Caco-2 (cell line): ENCODE results near the gene SIPA1. TPM values are rescaled to one million over a fixed set of nuclear protein-coding genes. Genes with fewer than 3 reads are reported as not detected.
"Not testable (repeated sequence)": the region's sequence is repeated elsewhere in the genome, so short reads cannot be mapped to it uniquely, and the experiment has no call there.

ENCODE experiments used
- BruUV-seq: library from RNA; stranded (reverse); fragments of 400-500 nt; replicated peaks from 2 replicates; lab custom pipeline; 2021; lab: Mats Ljungman, UMichigan
- CTCF ChIA-PET: fragments of 300-600 bp; sonication (Branson Sonifier 250); formaldehyde crosslinking; loops from one replicate; lab custom pipeline; 2022; ENCODE audit warnings: antibody characterized with exemption; lab: Charles Lee
- POLR2A ChIA-PET: fragments of 300-600 bp; sonication (Branson Sonifier 250); formaldehyde crosslinking; loops from one replicate; lab custom pipeline; 2022; ENCODE audit warnings: antibody characterized with exemption; lab: Charles Lee
- DNase-seq, 2 experiments: peaks; one replicate each; pipeline versions ENCODE4 v3.0.0 to v3.0.0-alpha.2; 2020 to 2022
- H3K27me3 ChIP-seq: replicated peaks from 2 replicates; pipeline ENCODE4 v1.6.0; 2011; ENCODE audit warnings: low read length; ENCODE audit not compliant: control insufficient read depth, insufficient read depth
- H3K36me3 ChIP-seq: 2 replicates; pipeline ENCODE4 v1.5.1; 2011; ENCODE audit warnings: low read length; ENCODE audit not compliant: control insufficient read depth, insufficient read depth
- H3K4me1 ChIP-seq: fragments of 250-450 bp; sonication (Bioruptor Pico); 2 replicates; pipeline ENCODE4 v1.5.1; 2020; ENCODE audit warnings: mild to moderate bottlenecking
- H3K4me3 ChIP-seq: 2 replicates; pipeline ENCODE4 v1.5.1; 2011; ENCODE audit warnings: low read depth, mild to moderate bottlenecking, control low read depth, low read length
- H3K9me3 ChIP-seq: fragments of 250-450 bp; sonication (Bioruptor Pico); 2 replicates; pipeline ENCODE4 v1.5.1; 2020; ENCODE audit warnings: mild to moderate bottlenecking, moderate library complexity
- H3K27ac Mint-ChIP-seq: one replicate; pipeline ENCODE4 v1.8.0; 2022; ENCODE audit warnings: mixed read lengths; ENCODE audit not compliant: unreplicated experiment
- H3K27me3 Mint-ChIP-seq: one replicate; pipeline ENCODE4 v1.8.0; 2022; ENCODE audit warnings: mixed read lengths; ENCODE audit not compliant: insufficient read depth, unreplicated experiment
- H3K36me3 Mint-ChIP-seq: one replicate; pipeline ENCODE4 v1.8.0; 2022; ENCODE audit warnings: mild to moderate bottlenecking, mixed read lengths; ENCODE audit not compliant: insufficient read depth, unreplicated experiment
- H3K4me1 Mint-ChIP-seq: one replicate; pipeline ENCODE4 v1.8.0; 2022; ENCODE audit warnings: low read depth, mixed read lengths; ENCODE audit not compliant: unreplicated experiment
- H3K4me3 Mint-ChIP-seq: one replicate; pipeline ENCODE4 v1.8.0; 2022; ENCODE audit warnings: mild to moderate bottlenecking, moderate library complexity, mixed read lengths; ENCODE audit not compliant: unreplicated experiment
- H3K9me3 Mint-ChIP-seq: one replicate; pipeline ENCODE4 v1.8.0; 2022; ENCODE audit warnings: mixed read lengths; ENCODE audit not compliant: unreplicated experiment
- intact Hi-C: fragments of 100-400 bp; cut with micrococcal nuclease; formaldehyde crosslinking; loops from one replicate; pipeline ENCODE4 v1.10.0; 2022; ENCODE audit not compliant: unreplicated experiment
- total RNA-seq: library from RNA; stranded (reverse); gene quantifications from 2 replicates; pipeline ENCODE4 v1.2.3, GENCODE V29; 2022
- TF ChIP-seq, protein P1 (sequence below), 2 experiments: fragments of 200-600 bp in 1 of 2; IDR thresholded peaks; 1 replicate in 1 of 2; 2 replicates in 1 of 2; pipeline versions ENCODE4 v1.5.1 to v1.8.0; 2011 to 2022; ENCODE audit warnings: antibody characterized with exemption in 1 of 2, control low read depth in 1 of 2, inconsistent platforms in 1 of 2, low read depth in 1 of 2, low read length in 1 of 2, mild to moderate bottlenecking in 1 of 2, moderate library complexity in 1 of 2; ENCODE audit not compliant: insufficient read depth in 1 of 2, severe bottlenecking in 1 of 2, unreplicated experiment in 1 of 2

The SIPA1 gene
- total RNA-seq, 1 experiment from 2014 or later: 30.5 TPM

DNA sequence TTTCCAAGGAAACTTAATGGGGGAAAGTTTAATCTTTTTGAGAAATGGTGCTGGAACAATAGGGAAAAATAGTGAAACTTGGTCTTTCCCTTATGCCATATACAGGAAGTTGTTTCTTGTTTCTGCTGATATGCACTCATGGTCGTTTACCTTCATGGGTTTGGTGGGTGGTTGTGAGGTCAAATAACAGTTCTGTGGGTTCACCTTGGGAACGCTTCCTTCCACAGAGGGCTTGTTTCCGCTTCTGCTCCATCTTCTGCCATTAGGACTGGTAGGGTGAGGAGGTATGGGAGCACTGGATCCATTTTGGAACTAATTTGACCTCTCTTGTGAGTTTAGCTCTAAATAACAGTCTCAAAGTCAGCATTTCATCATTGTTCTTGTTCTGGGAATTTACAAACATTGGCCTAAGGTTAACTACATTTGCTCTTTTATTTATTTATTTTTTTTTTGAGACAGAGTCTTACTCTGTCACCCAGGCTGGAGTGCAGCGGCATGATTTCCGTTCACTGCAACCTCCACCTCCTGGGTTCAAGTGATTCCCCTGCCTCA is 42.4 kb downstream of the SIPA1 start:
- intact Hi-C loops: no loop called here
- no peak for DNase-seq
- no peaks in the 10 kb centered on the region for H3K4me1 Mint-ChIP-seq
- Histone ChIP-seq H3K4me1 (no peaks in the 10 kb centered on the region), H3K9me3 (no peaks in the 10 kb centered on the region), H3K4me3 (no peak overlapping the region), H3K27me3 (no peaks in the 10 kb centered on the region), H3K36me3 (no peaks in the 10 kb centered on the region)
- H3K27ac Mint-ChIP-seq: no peak overlapping the region
- no peak overlapping the region for H3K4me3 Mint-ChIP-seq
- TF ChIP-seq, protein P1, sequence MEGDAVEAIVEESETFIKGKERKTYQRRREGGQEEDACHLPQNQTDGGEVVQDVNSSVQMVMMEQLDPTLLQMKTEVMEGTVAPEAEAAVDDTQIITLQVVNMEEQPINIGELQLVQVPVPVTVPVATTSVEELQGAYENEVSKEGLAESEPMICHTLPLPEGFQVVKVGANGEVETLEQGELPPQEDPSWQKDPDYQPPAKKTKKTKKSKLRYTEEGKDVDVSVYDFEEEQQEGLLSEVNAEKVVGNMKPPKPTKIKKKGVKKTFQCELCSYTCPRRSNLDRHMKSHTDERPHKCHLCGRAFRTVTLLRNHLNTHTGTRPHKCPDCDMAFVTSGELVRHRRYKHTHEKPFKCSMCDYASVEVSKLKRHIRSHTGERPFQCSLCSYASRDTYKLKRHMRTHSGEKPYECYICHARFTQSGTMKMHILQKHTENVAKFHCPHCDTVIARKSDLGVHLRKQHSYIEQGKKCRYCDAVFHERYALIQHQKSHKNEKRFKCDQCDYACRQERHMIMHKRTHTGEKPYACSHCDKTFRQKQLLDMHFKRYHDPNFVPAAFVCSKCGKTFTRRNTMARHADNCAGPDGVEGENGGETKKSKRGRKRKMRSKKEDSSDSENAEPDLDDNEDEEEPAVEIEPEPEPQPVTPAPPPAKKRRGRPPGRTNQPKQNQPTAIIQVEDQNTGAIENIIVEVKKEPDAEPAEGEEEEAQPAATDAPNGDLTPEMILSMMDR (IDR thresholded peaks at IDR 0.05; ENCODE audit: insufficient read depth in 1 of 2, low read depth in 1 of 2, low read length in 1 of 2, severe bottlenecking in 1 of 2, unreplicated experiment in 1 of 2): no peak
- CTCF ChIA-PET: no interaction called here
- no peaks in the 10 kb centered on the region for H3K36me3 Mint-ChIP-seq
- POLR2A ChIA-PET: no interaction called here
- BruUV-seq: no TSS peak
- no peaks in the 10 kb centered on the region for H3K9me3 Mint-ChIP-seq
- H3K27me3 Mint-ChIP-seq: peaks cover 2% of the 10 kb centered on the region

DNA sequence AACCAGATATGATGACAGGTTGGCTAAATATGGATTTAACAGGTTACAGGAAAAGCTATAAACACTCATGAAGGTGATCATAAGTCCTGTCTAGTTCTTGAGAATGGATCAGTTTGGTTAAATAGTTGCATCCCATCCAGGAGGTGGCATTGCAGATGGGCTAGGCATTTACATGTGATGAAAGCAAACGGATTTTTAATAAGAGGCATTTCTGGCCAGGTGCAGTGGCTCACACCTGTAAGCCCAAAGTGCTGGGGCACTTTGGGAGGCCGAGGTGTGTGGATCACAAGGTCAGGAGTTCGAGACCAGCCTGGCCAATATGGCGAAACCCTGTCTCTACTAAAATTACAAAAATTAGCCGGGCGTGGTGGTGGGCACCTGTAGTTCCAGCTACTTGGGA is 45.6 kb downstream of the SIPA1 start:
- H3K27ac Mint-ChIP-seq, H3K9me3 ChIP-seq, BruUV-seq, H3K27me3 Mint-ChIP-seq, H3K4me1 Mint-ChIP-seq, intact Hi-C loops, H3K4me3 Mint-ChIP-seq, H3K36me3 Mint-ChIP-seq, H3K4me1 ChIP-seq, POLR2A ChIA-PET, H3K36me3 ChIP-seq, H3K27me3 ChIP-seq, H3K9me3 Mint-ChIP-seq, CTCF ChIA-PET, H3K4me3 ChIP-seq, DNase-seq: not testable (repeated sequence)

DNA sequence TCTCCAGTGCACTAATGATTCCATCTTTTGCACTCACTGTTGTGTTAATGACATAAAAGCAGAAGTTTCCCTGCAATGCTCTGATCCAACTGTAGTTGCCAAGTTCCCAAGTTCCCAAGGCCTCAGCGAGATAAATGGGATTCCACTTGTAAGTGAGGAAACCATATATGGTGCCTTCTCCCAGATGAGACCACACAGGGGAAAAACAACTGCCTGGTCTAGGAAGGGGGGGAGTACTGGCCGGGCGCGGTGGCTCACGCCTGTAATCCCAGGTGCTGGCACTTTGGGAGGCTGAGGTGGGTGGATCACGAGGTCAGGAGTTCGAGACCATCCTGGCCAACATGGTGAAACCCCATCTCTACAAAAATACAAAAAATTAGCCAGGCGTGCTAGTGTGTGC is 48.1 kb downstream of the SIPA1 start:
- Histone ChIP-seq H3K9me3 (no peaks in the 10 kb centered on the region), H3K4me3 (no peak overlapping the region), H3K36me3 (no peaks in the 10 kb centered on the region), H3K4me1 (no peaks in the 10 kb centered on the region), H3K27me3 (no peaks in the 10 kb centered on the region)
- TF ChIP-seq, protein P1 (IDR thresholded peaks at IDR 0.05; ENCODE audit: insufficient read depth in 1 of 2, low read depth in 1 of 2, low read length in 1 of 2, severe bottlenecking in 1 of 2, unreplicated experiment in 1 of 2): no peak
- Mint-ChIP-seq H3K36me3 (no peaks in the 10 kb centered on the region), H3K9me3 (no peaks in the 10 kb centered on the region), H3K4me1 (no peaks in the 10 kb centered on the region), H3K4me3 (no peak overlapping the region), H3K27ac (no peak overlapping the region), H3K27me3 (peaks cover 2% of the 10 kb centered on the region)
- intact Hi-C loops: no loop called here
- DNase-seq: no peak
- POLR2A ChIA-PET: no interaction called here
- no TSS peak for BruUV-seq
- CTCF ChIA-PET: interaction anchor here (0.7 kb wide), 1 partner anchor 165 kb away, joined by 6 read pairs; no protein-coding TSS in a partner anchor

DNA sequence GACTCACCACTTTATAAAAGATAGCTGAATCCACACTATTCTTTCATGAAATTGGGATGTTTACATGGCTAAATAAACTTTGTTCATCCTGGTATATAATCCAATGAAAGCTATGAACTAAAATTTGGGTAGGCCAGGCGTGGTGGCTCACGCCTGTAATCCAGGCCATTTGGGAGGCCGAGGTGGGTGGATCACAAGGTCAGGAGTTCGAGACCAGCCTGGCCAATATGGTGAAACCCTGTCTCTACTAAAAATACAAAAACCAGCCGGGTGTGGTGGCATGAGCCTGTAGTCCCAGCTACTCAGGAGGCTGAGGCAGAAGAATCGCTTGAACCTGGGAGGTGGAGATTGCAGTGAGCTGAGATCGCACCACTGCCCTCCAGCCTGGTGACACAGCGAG is 53.9 kb downstream of the SIPA1 start:
- CTCF ChIA-PET: interaction anchor here (0.6 kb wide), 1 partner anchor 12 kb away, joined by 3 read pairs; no protein-coding TSS in a partner anchor
- H3K9me3 Mint-ChIP-seq, H3K27ac Mint-ChIP-seq, DNase-seq, H3K27me3 ChIP-seq, H3K4me3 Mint-ChIP-seq, H3K36me3 ChIP-seq, POLR2A ChIA-PET, H3K36me3 Mint-ChIP-seq, H3K4me3 ChIP-seq, H3K4me1 ChIP-seq, BruUV-seq, H3K27me3 Mint-ChIP-seq, H3K9me3 ChIP-seq, H3K4me1 Mint-ChIP-seq, intact Hi-C loops: not testable (repeated sequence)
